MM.1S (cell line): ENCODE measurements around the gene DGLUCY.

ENCODE experiments used
- EZH2 ChIP-seq: fragments of 300-600 bp; sonication (generic); optimal IDR thresholded peaks from 2 replicates; pipeline ENCODE3; 2017; ENCODE audit warnings: low read depth, mild to moderate bottlenecking, antibody characterized with exemption, low read length, mixed read lengths
- EZH2phosphoT487 ChIP-seq: fragments of 300-600 bp; sonication (generic); IDR thresholded peaks from 2 replicates; pipeline ENCODE4 v1.6.1; 2018; ENCODE audit warnings: antibody characterized with exemption, low read length
- TF ChIP-seq, protein P1 (sequence below): fragments of 300-600 bp; sonication (generic); IDR thresholded peaks from 2 replicates; pipeline ENCODE4 v1.5.1; 2016; ENCODE audit warnings: antibody characterized with exemption, low read length, mixed read lengths

DNA sequence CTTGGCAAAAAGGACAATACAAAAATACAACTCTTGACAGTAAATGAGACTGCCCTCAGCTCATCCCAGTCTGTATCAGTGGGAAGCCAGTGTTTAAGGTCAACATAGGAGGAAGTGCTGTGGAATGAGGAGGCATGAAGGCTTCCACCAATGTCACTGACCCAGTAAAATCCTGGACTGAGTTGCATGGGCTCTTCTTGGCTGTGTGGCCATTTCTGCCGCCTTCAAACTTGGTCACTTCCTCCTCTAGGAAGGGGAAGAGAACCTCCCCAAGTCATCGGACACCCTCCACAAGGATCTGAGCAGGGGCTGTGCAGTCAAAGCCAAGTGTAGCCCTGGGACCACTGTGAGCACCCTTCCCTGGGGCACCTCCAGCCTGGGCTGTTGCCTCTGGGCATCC lies 118.7 kb downstream of the DGLUCY start:
- TF ChIP-seq, protein P1, sequence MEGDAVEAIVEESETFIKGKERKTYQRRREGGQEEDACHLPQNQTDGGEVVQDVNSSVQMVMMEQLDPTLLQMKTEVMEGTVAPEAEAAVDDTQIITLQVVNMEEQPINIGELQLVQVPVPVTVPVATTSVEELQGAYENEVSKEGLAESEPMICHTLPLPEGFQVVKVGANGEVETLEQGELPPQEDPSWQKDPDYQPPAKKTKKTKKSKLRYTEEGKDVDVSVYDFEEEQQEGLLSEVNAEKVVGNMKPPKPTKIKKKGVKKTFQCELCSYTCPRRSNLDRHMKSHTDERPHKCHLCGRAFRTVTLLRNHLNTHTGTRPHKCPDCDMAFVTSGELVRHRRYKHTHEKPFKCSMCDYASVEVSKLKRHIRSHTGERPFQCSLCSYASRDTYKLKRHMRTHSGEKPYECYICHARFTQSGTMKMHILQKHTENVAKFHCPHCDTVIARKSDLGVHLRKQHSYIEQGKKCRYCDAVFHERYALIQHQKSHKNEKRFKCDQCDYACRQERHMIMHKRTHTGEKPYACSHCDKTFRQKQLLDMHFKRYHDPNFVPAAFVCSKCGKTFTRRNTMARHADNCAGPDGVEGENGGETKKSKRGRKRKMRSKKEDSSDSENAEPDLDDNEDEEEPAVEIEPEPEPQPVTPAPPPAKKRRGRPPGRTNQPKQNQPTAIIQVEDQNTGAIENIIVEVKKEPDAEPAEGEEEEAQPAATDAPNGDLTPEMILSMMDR = no peak
- no peak for TF ChIP-seq EZH2
- no peak for TF ChIP-seq EZH2phosphoT487
